HepG2 (cell line): ENCODE results near the gene ZNF345. TPM values are rescaled to one million over a fixed set of nuclear protein-coding genes. Genes with fewer than 3 reads are reported as not detected.

Experiments
- ATF1 ChIP-seq: IDR thresholded peaks from 2 replicates; pipeline ENCODE4 v1.6.1; 2016; ENCODE audit warnings: mild to moderate bottlenecking, control low read depth
- BHLHE40 ChIP-seq: IDR thresholded peaks from 2 replicates; pipeline ENCODE4 v1.6.1; 2011; ENCODE audit warnings: low read length, improper control_type of control experiment
- CBX1 ChIP-seq: IDR thresholded peaks from one replicate; pipeline ENCODE4 v1.6.1; 2016; ENCODE audit warnings: antibody characterized with exemption, low read depth
- CHD2 ChIP-seq: IDR thresholded peaks from 2 replicates; pipeline ENCODE4 v1.6.1; 2011; ENCODE audit warnings: low read depth, low read length, improper control_type of control experiment
- CREBL2 ChIP-seq: sonication (generic); formaldehyde crosslinking; IDR thresholded peaks from 2 replicates; pipeline ENCODE4 v1.8.1; 2023; ENCODE audit warnings: missing genetic modification reagents, mild to moderate bottlenecking, borderline replicate concordance
- IRF9 ChIP-seq: sonication (generic); formaldehyde crosslinking; IDR thresholded peaks from 2 replicates; pipeline ENCODE4 v1.8.0; 2022; ENCODE audit warnings: missing genetic modification reagents, mild to moderate bottlenecking, borderline replicate concordance
- KAT8 ChIP-seq: IDR thresholded peaks from 2 replicates; pipeline ENCODE4 v1.6.1; 2016; ENCODE audit warnings: missing genetic modification reagents, missing compliant biosample characterization
- MAF1 ChIP-seq: sonication (generic); formaldehyde crosslinking; IDR thresholded peaks from 2 replicates; pipeline ENCODE4 v1.5.0; 2020; ENCODE audit warnings: missing genetic modification reagents, borderline replicate concordance
- REPIN1 ChIP-seq: sonication (generic); formaldehyde crosslinking; IDR thresholded peaks from 2 replicates; pipeline ENCODE4 v1.8.0; 2022; ENCODE audit warnings: missing genetic modification reagents, low read depth, mild to moderate bottlenecking, borderline replicate concordance
- RFX1 ChIP-seq: fragments of 450-650 bp; IDR thresholded peaks from 2 replicates; pipeline ENCODE4 v1.6.1; 2017
- THAP9 ChIP-seq: sonication (generic); formaldehyde crosslinking; IDR thresholded peaks from 2 replicates; pipeline ENCODE4; 2020; ENCODE audit warnings: missing genetic modification reagents, mild to moderate bottlenecking, borderline replicate concordance
- ZGPAT ChIP-seq: IDR thresholded peaks from 2 replicates; pipeline ENCODE4 v1.6.1; 2016; ENCODE audit warnings: mild to moderate bottlenecking
- ZNF232 ChIP-seq: sonication (generic); formaldehyde crosslinking; IDR thresholded peaks from 2 replicates; pipeline ENCODE4 v1.4.0; 2020; ENCODE audit warnings: missing genetic modification reagents, borderline replicate concordance
- ZNF329 ChIP-seq: sonication (generic); formaldehyde crosslinking; IDR thresholded peaks from 2 replicates; pipeline ENCODE4 v1.9.0; 2021; ENCODE audit warnings: low read depth, mild to moderate bottlenecking, missing genetic modification reagents
- ZNF337 ChIP-seq: sonication (generic); formaldehyde crosslinking; IDR thresholded peaks from 2 replicates; pipeline ENCODE4 v1.5.1; 2020; ENCODE audit warnings: missing genetic modification reagents, low read depth, mild to moderate bottlenecking, borderline replicate concordance
- ZNF784 ChIP-seq: sonication (generic); formaldehyde crosslinking; IDR thresholded peaks from 2 replicates; pipeline ENCODE4 v1.5.1; 2020; ENCODE audit warnings: missing genetic modification reagents, mild to moderate bottlenecking, borderline replicate concordance
- ZNF800 ChIP-seq: sonication (generic); formaldehyde crosslinking; IDR thresholded peaks from 2 replicates; pipeline ENCODE4 v1.4.0; 2020; ENCODE audit warnings: missing genetic modification reagents
- ZSCAN21 ChIP-seq: sonication (generic); formaldehyde crosslinking; IDR thresholded peaks from 2 replicates; pipeline ENCODE4 v1.8.0; 2022; ENCODE audit warnings: mild to moderate bottlenecking, missing genetic modification reagents, moderate library complexity, borderline replicate concordance
- ZSCAN9 ChIP-seq: IDR thresholded peaks from 2 replicates; pipeline ENCODE4 v1.6.1; 2016; ENCODE audit warnings: borderline replicate concordance
- polyA plus RNA-seq, 8 experiments: library from polyadenylated mRNA; depleted of rRNA in 3 of 8; stranded (reverse) in 7 of 8; unstranded in 1 of 8; fragments of >200 nt; fragmentation: Illumina TruSeq in 4 of 8; extraction: Trizol in 4 of 8; gene quantifications; 2 replicates each; pipeline versions ENCODE4 v1.2.1 to v1.2.3, GENCODE V29; 2011 to 2016; ENCODE audit warnings: low read depth in 4 of 8, missing spikeins in 1 of 8, mixed read lengths in 1 of 8; ENCODE audit not compliant: insufficient read depth in 1 of 8
- total RNA-seq, 5 experiments: library from RNA; depleted of rRNA; stranded (reverse); fragments of >200 nt; fragmentation: Illumina TruSeq; extraction: Trizol; gene quantifications; 2 replicates each; pipeline ENCODE4 v1.2.3, GENCODE V29; 2016; ENCODE audit warnings: low read depth in 1 of 5

ZNF345 gene
- total and polyA plus RNA-seq, 2 of the 13 experiments (the other 11 are each of a cell fraction or from before 2014, with no cell fraction given): 2.6 to 2.9 TPM

- TF ChIP-seq ATF1 (peak; percentile 87), ZNF232 (peak; percentile 55; the same call in 1 of the 2 replicates), BHLHE40 (no peak), MAF1 (CRISPR knock-in tag) (peak; percentile 71; the same call in 1 of the 2 replicates), ZNF800 (CRISPR knock-in tag) (0 out of 2 replicates have a peak, but pooled peaks have one; percentile 57), ZGPAT (CRISPR knock-in tag) (peak; percentile 82), THAP9 (CRISPR knock-in tag) (peak; percentile 100), ZNF337 (CRISPR knock-in tag) (peak; percentile 86; the same call in 1 of the 2 replicates), ZNF784 (CRISPR knock-in tag) (peak; percentile 69; the same call in 1 of the 2 replicates), CBX1 (peak; percentile 63), ZSCAN21 (peak; percentile 78), IRF9 (CRISPR knock-in tag) (peak; percentile 64; the same call in 1 of the 2 replicates), KAT8 (CRISPR knock-in tag) (peak; percentile 89), ZSCAN9 (CRISPR knock-in tag) (peak; percentile 79), REPIN1 (CRISPR knock-in tag) (peak; percentile 68; the same call in 1 of the 2 replicates), CHD2 (peak; percentile 58; the same call in 1 of the 2 replicates), RFX1 (peak; percentile 31; the same call in 1 of the 2 replicates), CREBL2 (no peak), ZNF329 (CRISPR knock-in tag) (0 out of 2 replicates have a peak, but pooled peaks have one; percentile 15)
Measured at GRCh38 chr19:36837906-36838783, 12.5 kb upstream of the ZNF345 start, which contains the start of gene ZNF790 (continued).
